HG02840 (cell line): ENCODE results near the gene HYDIN.
"Not testable (repeated sequence)": the region's sequence is repeated elsewhere in the genome, so short reads cannot be mapped to it uniquely, and the experiment has no call there.

ENCODE experiments used
- ATAC-seq: cut with Tn5 transposase; IDR thresholded peaks from one replicate; pipeline ENCODE4 v1.9.1; 2021; ENCODE audit warnings: mild to moderate bottlenecking, moderate library complexity, moderate number of reproducible peaks; ENCODE audit not compliant: unreplicated experiment, low FRiP score

HYDIN gene

GRCh38 chr16:71143246-71143645 lies 87.3 kb downstream of the HYDIN start:
- not testable (repeated sequence) for ATAC-seq

GRCh38 chr16:71110565-71110964 lies 120.0 kb downstream of the HYDIN start:
- ATAC-seq, result not testable (repeated sequence)

- not testable (repeated sequence) for ATAC-seq
Measured at GRCh38 chr16:71109656-71110208, 120.8 kb downstream of the HYDIN start.

GRCh38 chr16:71105881-71106280 lies 124.6 kb downstream of the HYDIN start:
- ATAC-seq, result not testable (repeated sequence)

- ATAC-seq, result not testable (repeated sequence)
Measured at GRCh38 chr16:71083573-71083972, 146.9 kb downstream of the HYDIN start.

- ATAC-seq, result not testable (repeated sequence)
Measured at GRCh38 chr16:71080777-71081176, 149.7 kb downstream of the HYDIN start.

- ATAC-seq, result not testable (repeated sequence)
Measured at GRCh38 chr16:71080262-71080661, 150.3 kb downstream of the HYDIN start.

GRCh38 chr16:71070651-71071050 lies 159.9 kb downstream of the HYDIN start:
- not testable (repeated sequence) for ATAC-seq

- ATAC-seq, result not testable (repeated sequence)
Measured at GRCh38 chr16:71069842-71070241, 160.7 kb downstream of the HYDIN start.

- ATAC-seq, result not testable (repeated sequence)
Measured at GRCh38 chr16:71053897-71054609, 176.5 kb downstream of the HYDIN start.

- ATAC-seq, result not testable (repeated sequence)
Measured at GRCh38 chr16:71050307-71050706, 180.2 kb downstream of the HYDIN start.

- not testable (repeated sequence) for ATAC-seq
Measured at GRCh38 chr16:71039368-71040111, 191.0 kb downstream of the HYDIN start.

GRCh38 chr16:71038421-71038820 lies 192.1 kb downstream of the HYDIN start:
- ATAC-seq, result not testable (repeated sequence)

- ATAC-seq, result not testable (repeated sequence)
Measured at GRCh38 chr16:71037987-71038386, 192.5 kb downstream of the HYDIN start.

GRCh38 chr16:71028032-71028727 lies 202.3 kb downstream of the HYDIN start:
- not testable (repeated sequence) for ATAC-seq

- ATAC-seq, result not testable (repeated sequence)
Measured at GRCh38 chr16:71027511-71027910, 203.0 kb downstream of the HYDIN start.

- ATAC-seq, result not testable (repeated sequence)
Measured at GRCh38 chr16:71023851-71024439, 206.6 kb downstream of the HYDIN start.

- ATAC-seq, result not testable (repeated sequence)
Measured at GRCh38 chr16:71021961-71022537, 208.5 kb downstream of the HYDIN start.

GRCh38 chr16:71019067-71019682 lies 211.3 kb downstream of the HYDIN start:
- not testable (repeated sequence) for ATAC-seq
